HG03159 (cell line): ENCODE measurements around the gene GALNT9.

Source experiments
- ATAC-seq: cut with Tn5 transposase; IDR thresholded peaks from one replicate; pipeline ENCODE4 v1.9.1; 2021; ENCODE audit warnings: mild to moderate bottlenecking, moderate library complexity; ENCODE audit not compliant: unreplicated experiment

The GALNT9 gene

GRCh38 chr12:132187646-132188450, 141.5 kb downstream of the GALNT9 start:
- no peak for ATAC-seq

- ATAC-seq: no peak
These were observed 142.3 kb downstream of the GALNT9 start for GRCh38 chr12:132186857-132187620.

GRCh38 chr12:132186208-132186856, 143.1 kb downstream of the GALNT9 start:
- ATAC-seq: no peak

GRCh38 chr12:132185705-132186104, 143.7 kb downstream of the GALNT9 start:
- ATAC-seq: no peak

DNA sequence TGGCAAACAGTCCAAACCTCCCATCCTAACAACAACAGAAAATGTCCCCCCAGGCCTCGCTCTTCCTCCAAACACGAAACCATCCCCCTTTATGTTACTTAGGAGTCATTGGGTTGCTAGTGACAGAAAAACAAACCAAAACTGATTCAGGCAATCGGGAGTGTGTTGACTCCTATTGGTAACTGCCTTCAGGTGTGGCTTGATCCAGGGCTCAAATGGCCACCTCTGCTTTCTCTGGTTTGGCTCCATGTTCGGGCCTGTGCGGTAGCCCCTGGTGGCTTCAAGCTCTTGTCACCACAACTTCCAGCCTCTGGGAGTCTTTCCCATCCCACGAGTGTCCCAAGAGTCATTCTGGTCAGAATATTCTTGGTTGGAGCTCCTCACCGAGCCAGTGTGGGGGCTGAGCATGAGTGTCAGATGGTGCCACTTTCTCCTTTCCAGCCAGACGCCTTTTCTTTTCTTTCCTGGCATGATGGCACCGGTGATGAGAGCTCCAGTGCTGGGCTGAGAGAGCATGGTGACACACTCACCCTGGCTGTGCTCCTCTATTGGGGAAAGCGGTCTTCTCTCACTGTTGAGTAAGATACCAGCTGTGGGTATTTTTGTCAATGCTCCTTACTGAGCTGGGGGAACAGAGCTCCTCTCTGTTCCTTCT, 146.6 kb downstream of the GALNT9 start:
- no peak for ATAC-seq

DNA sequence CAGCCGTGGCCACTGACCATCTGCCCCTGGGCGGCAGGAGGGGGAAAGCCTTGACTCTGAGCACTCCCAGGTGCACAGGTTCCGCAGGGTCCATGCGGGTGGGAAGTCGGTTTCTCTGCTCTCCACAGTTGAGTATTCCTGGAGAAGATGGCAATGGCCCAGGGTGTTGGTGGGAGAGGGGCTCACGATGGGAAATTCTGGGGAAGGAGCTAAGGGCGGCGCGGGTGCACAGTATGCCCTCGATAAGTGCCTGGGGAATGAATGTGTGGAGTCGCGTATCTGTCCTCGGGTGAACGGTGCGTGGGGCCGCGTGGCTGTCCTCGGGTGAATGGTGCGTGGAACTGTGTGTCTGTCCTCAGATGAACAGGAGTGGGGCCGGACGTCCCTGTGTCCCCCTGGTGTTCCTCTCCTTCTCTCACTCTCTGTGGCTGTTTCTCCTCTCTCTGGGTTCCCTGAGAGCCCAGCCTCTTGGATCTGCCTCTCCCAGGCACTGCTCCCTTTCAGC, 147.1 kb downstream of the GALNT9 start:
- no peak for ATAC-seq

DNA sequence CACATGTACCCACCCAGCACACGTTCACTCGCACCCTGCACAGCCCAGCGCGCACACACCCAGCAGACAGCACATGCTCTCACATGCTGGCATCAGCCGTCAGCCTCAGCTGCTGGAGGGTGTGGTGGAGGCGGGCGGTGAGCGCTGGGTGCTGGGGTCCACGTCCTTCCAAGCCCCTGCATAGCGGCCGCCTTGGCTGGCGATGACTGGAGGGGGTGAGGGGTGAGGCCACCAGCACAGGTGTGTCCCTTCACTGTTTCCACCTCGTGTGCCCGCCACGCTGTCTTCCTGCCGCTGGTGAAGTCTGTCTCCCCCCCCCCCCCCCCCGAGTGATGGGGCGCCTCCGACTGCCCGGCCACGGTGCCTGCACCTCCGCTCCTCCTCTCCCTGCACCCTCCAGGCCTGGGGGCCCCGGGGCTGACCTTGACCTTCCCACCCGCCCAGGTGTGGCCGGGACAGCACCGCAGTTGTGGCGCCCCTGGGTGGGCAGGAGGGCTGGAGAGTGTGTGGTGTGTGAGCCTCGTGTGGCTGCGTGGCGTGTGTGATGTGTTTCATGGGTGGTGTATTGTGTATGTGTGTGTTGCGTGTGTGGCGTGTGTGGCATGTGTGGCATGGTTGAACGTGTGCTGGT, 147.7 kb downstream of the GALNT9 start:
- ATAC-seq: no peak

DNA sequence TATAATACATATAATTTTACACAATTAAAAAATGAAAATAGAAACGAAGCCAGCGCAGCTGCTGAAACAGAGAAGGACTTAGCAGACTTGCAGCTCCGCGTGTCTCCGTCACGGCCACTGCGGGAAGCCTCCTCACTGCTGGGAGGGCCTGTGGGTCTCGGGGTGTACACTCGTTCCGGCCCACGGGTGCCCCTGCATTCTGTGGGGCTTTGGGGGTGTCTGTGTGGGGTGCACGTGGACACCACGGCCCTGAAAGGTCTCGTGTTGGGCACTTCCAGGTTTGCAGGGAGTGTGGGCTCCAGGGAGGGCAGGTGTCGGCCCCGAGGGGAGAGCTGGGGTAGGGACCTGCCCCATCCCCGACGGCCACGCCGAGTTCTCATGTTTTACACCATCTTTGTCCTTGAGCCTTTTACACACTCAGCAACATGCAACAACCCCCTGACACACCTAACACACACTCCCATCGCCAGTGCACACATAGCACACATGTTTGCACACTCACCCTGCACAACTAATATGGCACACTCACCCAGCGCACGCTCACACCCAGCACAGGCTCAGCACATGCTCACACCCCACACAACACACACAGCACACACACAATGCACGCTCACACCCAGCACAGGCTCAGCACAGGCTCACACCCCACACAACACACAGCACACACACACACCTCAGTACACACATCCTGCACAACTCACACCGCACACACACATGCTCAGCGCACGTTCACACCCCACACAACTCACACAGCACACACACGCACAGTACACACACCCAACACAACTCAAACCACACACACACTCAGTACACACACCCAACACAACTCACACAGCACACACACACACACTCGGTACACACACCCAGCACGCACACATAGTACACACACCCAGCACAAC, 148.5 kb downstream of the GALNT9 start:
- ATAC-seq: no peak

- no peak for ATAC-seq
These were observed 149.7 kb downstream of the GALNT9 start for GRCh38 chr12:132179431-132180362.

- ATAC-seq: no peak
These were observed 150.5 kb downstream of the GALNT9 start for GRCh38 chr12:132178801-132179401.

GRCh38 chr12:132178316-132178715, 151.1 kb downstream of the GALNT9 start:
- no peak for ATAC-seq

- ATAC-seq: no peak
These were observed 152.4 kb downstream of the GALNT9 start for GRCh38 chr12:132176920-132177551.

DNA sequence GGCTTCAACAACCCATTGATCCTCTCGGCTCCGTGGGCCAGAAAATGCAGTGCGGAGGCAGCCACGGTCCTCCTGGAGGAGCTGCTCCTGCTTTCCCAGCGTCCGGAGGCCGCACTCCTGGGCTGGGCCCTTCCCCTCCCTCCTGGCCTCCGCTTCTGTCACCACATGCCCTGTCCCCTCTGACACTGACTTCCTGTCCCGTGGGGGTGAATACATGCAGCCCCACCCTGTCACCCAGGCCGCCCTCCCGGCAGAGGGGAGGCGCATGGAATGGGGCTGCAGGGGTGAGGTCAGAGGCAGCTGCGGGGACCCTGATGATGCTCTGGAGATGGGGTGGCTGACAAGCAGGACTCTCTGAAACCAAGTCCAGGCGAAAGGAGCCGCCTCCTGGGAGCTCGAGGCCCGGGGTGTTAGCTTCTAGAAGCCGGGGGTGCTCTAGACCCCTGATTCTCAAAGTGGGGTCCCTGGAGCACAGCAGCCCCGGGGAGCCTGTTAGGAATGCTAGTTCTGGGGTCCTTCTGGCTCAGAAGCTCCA, 152.9 kb downstream of the GALNT9 start:
- no peak for ATAC-seq

GRCh38 chr12:132175496-132176384, 153.6 kb downstream of the GALNT9 start:
- no peak for ATAC-seq

DNA sequence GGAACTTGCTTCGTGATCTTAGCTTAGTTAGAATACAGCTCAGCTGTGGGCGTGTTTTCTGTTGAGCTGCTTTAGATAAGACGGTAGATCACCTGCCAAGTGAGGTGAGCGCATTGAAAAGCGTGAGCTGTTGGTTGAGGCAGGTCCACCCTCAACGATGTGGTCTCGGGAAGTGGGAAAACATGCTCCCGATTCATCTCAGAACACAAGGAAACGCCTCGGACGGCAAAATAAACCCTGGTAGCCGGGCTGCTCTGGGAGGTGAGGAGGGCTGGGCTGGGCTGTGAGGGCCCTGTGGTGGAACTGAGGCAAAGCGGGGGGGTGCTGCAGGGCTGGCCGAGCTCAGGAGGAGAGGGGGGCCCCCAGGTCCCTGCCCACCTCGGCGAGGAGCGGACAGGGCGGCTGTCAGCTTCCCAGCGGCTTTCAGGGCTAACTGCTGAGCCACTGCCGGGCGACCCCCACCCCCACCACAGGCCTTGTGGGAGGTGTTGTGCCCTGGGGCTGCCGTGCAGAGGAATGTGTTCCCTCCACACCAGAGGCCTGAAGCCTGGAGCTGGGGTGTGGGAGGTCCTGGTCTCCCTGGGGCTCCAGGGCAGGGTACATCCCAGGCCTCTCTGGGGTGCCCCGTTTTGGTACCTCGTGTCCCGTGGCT, 154.4 kb downstream of the GALNT9 start:
- ATAC-seq: no peak
